A549 (cell line): ENCODE results near the gene CDK17. TPM values are rescaled to one million over a fixed set of nuclear protein-coding genes. Genes with fewer than 3 reads are reported as not detected.
A peak's percentile ranks its signal among the peaks of the same experiment; 100 is the strongest.

ENCODE experiments used
- ATAC-seq, 2 experiments: fragments of 200-7000 bp in 1 of 2; fragments of >200 bp in 1 of 2; cut with Nextera tagmentation in 1 of 2; cut with Tn5 transposase in 1 of 2; 3 replicates each; pipeline versions ENCODE4 v1.8.0 to v1.9.1; 2018 to 2020; ENCODE audit warnings: mild to moderate bottlenecking in 1 of 2, moderate library complexity in 1 of 2
- CTCF ChIA-PET: fragments of 300-600 bp; sonication (Branson Sonifier 250); formaldehyde crosslinking; extraction: SDS; loops from one replicate; lab custom pipeline; 2021; ENCODE audit warnings: antibody characterized with exemption, inconsistent platforms; lab: Yijun Ruan, JAX
- POLR2A ChIA-PET: fragments of 350-600 bp; formaldehyde crosslinking; extraction: SDS; loops from one replicate; lab custom pipeline; 2021; ENCODE audit warnings: antibody characterized with exemption, inconsistent platforms; lab: Yijun Ruan, JAX
- DNase-seq, 2 experiments: peaks; one replicate each; pipeline versions ENCODE4 v3.0.0 to v3.0.0-alpha.2; 2011 to 2016; ENCODE audit warnings: low read depth in 1 of 2, low spot score in 1 of 2
- FAIRE-seq: peaks from 2 replicates; lab custom pipeline; 2011; peaks lifted over from hg19 to GRCh38; lab: Jason Lieb, UNC
- H3K27ac ChIP-seq, 2 experiments: fragments of >200 bp; sonication (Bioruptor Twin); formaldehyde crosslinking; 3 replicates each; pipeline ENCODE4 v1.5.1; 2016 to 2017
- H3K4me1 ChIP-seq: fragments of >200 bp; sonication (Bioruptor Twin); formaldehyde crosslinking; 3 replicates; pipeline ENCODE4 v1.6.1; 2016
- H3K4me2 ChIP-seq: fragments of >200 bp; sonication (Bioruptor Twin); formaldehyde crosslinking; 3 replicates; pipeline ENCODE4 v1.6.1; 2016
- H3K4me3 ChIP-seq: fragments of >200 bp; sonication (Bioruptor Twin); formaldehyde crosslinking; 3 replicates; pipeline ENCODE4 v1.5.1; 2016
- H3K9me3 ChIP-seq: fragments of >200 bp; sonication (Bioruptor Twin); formaldehyde crosslinking; 3 replicates; pipeline ENCODE4 v1.6.1; 2016
- ATOH8 ChIP-seq: fragments of 250-450 bp; sonication (Bioruptor Pico); IDR thresholded peaks from 2 replicates; pipeline ENCODE4 v1.5.0; 2020; ENCODE audit warnings: low read depth, mild to moderate bottlenecking, moderate library complexity
- CEBPB ChIP-seq, 2 experiments: fragments of >200 bp in 1 of 2; sonication (Bioruptor Twin) in 1 of 2; formaldehyde crosslinking in 1 of 2; IDR thresholded peaks; 2 replicates each; pipeline ENCODE4 v1.6.1; 2012 to 2016
- FOSL2 ChIP-seq, 2 experiments: fragments of 450-650 bp in 1 of 2; fragments of >200 bp in 1 of 2; sonication (Bioruptor Twin) in 1 of 2; formaldehyde crosslinking; IDR thresholded peaks; 2 replicates each; pipeline versions ENCODE4 v1.5.0 to v1.6.1; 2016 to 2020; ENCODE audit warnings: mild to moderate bottlenecking in 1 of 2, moderate library complexity in 1 of 2
- GATA3 ChIP-seq: IDR thresholded peaks from 2 replicates; pipeline ENCODE4 v1.6.1; 2012; ENCODE audit warnings: borderline replicate concordance
- HDAC2 ChIP-seq: fragments of 200-600 bp; sonication (generic); IDR thresholded peaks from 2 replicates; pipeline ENCODE4 v1.6.1; 2016
- HES2 ChIP-seq: fragments of >200 bp; sonication (Bioruptor Twin); formaldehyde crosslinking; IDR thresholded peaks from 2 replicates; pipeline ENCODE4 v1.6.1; 2016
- HOXB13 ChIP-seq: fragments of 250-450 bp; sonication (Bioruptor Pico); IDR thresholded peaks from 2 replicates; pipeline ENCODE4 v1.5.0; 2020; ENCODE audit warnings: low read depth, mild to moderate bottlenecking, moderate library complexity
- JUNB ChIP-seq: fragments of >200 bp; sonication (Bioruptor Twin); formaldehyde crosslinking; IDR thresholded peaks from 2 replicates; pipeline ENCODE4 v1.6.1; 2016
- MAZ ChIP-seq: fragments of 150-350 bp; IDR thresholded peaks from 2 replicates; pipeline ENCODE4 v1.6.1; 2014; ENCODE audit warnings: antibody characterized with exemption, low read depth, low read length, borderline replicate concordance
- MYC ChIP-seq: IDR thresholded peaks from 2 replicates; pipeline ENCODE4 v1.6.1; 2012; ENCODE audit warnings: mild to moderate bottlenecking, inconsistent platforms, low read length, improper control_type of control experiment, borderline replicate concordance
- NPAS2 ChIP-seq: fragments of 250-450 bp; sonication (Bioruptor Pico); IDR thresholded peaks from 2 replicates; pipeline ENCODE4 v1.8.0; 2022; ENCODE audit warnings: mild to moderate bottlenecking, moderate library complexity, borderline replicate concordance
- RAD21 ChIP-seq, 2 experiments: fragments of >200 bp in 1 of 2; sonication (Bioruptor Twin) in 1 of 2; formaldehyde crosslinking in 1 of 2; IDR thresholded peaks in 1 of 2; conservative IDR thresholded peaks in 1 of 2; 2 replicates in 1 of 2; 3 replicates in 1 of 2; pipeline ENCODE4 v1.6.1; 2012 to 2018; ENCODE audit warnings: inconsistent platforms in 1 of 2
- RFX5 ChIP-seq: fragments of 450-650 bp; IDR thresholded peaks from 2 replicates; pipeline ENCODE4 v1.7.1; 2014; ENCODE audit warnings: antibody characterized with exemption, mild to moderate bottlenecking, moderate library complexity
- RNF2 ChIP-seq: fragments of 200-600 bp; sonication (generic); IDR thresholded peaks from 2 replicates; pipeline ENCODE4 v1.6.1; 2016; ENCODE audit warnings: low read depth, mild to moderate bottlenecking, antibody characterized with exemption, moderate library complexity, borderline replicate concordance
- TP53 ChIP-seq: fragments of 250-450 bp; sonication (Bioruptor Pico); IDR thresholded peaks from 2 replicates; pipeline ENCODE4 v1.5.0; 2021; ENCODE audit warnings: mild to moderate bottlenecking, moderate library complexity
- WGBS: methylation state at CpG from one replicate; pipeline ENCODE4 v1.1.6; 2017; ENCODE audit errors: missing lambda C conversion rate; 5-methylcytosine and 5-hydroxymethylcytosine counted together
- polyA plus RNA-seq, 4 experiments: library from polyadenylated mRNA; depleted of rRNA in 3 of 4; stranded (reverse); fragments of >200 nt; fragmentation: RNase III in 1 of 4; extraction: RNeasy Plus Mini Kit Qiagen cat#74134 plus additional on column Dnase treatment in 1 of 4; gene quantifications; 2 replicates in 3 of 4; 3 replicates in 1 of 4; pipeline ENCODE4 v1.2.3, GENCODE V29; 2011 to 2017
- TF ChIP-seq, protein P1 (sequence below): fragments of 250-450 bp; sonication (Bioruptor Pico); IDR thresholded peaks from 2 replicates; pipeline ENCODE4 v1.5.0; 2021; ENCODE audit warnings: mild to moderate bottlenecking, moderate library complexity, borderline replicate concordance
- TF ChIP-seq, protein P2 (sequence below): fragments of 200-600 bp; sonication (generic); IDR thresholded peaks from 2 replicates; pipeline ENCODE4 v1.6.1; 2016; ENCODE audit warnings: antibody characterized with exemption, mild to moderate bottlenecking, moderate library complexity

CDK17 gene
- polyA plus RNA-seq, 2 of the 4 experiments (the other 2 are of a cell fraction): 11.4 to 43.5 TPM

DNA sequence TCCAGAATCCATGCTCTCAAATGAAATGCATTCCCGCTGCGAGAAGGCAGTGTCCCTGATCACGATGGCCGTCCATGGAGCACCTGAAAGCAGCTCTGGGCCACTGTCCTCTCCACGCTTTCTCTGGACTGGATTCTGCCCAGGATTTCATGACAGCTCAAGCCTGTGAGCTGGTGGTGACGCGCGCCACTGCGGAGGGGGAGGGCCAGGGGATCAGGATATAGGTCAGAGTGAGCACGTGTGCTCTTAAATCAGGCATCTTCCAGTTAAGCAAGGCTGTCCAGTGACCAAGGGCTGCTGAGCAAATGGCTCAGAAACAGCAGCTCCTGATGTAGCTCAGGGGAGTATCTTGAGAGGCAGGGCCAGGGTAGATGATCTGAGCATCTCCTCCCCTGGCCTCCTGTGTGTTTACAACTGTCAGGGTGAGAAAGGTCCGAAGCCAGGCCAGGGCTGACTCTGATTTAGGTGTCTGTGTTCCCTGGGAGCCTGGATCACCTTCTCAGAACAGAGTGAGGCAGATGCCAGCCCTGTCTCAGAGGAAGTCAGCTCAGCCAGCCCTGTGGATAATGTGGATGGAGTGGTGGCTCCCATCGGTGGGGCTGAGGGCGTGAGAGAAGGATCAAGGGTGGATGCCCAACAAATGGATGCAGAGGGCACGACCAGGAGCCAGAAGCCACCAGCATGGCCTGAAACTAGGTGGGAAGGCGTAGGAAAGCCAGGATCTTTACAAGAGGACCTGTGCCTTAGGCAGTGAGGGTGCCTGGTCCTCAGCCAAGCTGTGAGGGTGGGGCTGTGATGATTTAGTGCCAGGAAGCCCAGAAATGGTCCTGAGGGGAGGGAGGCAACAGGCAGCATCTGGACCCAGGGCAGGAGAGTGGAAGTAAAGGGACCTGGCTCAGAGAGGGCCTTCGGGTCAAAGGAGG, 150.8 kb downstream of the CDK17 start (continued):
- no peak for TF ChIP-seq CEBPB (IDR thresholded peaks at IDR 0.05)

DNA sequence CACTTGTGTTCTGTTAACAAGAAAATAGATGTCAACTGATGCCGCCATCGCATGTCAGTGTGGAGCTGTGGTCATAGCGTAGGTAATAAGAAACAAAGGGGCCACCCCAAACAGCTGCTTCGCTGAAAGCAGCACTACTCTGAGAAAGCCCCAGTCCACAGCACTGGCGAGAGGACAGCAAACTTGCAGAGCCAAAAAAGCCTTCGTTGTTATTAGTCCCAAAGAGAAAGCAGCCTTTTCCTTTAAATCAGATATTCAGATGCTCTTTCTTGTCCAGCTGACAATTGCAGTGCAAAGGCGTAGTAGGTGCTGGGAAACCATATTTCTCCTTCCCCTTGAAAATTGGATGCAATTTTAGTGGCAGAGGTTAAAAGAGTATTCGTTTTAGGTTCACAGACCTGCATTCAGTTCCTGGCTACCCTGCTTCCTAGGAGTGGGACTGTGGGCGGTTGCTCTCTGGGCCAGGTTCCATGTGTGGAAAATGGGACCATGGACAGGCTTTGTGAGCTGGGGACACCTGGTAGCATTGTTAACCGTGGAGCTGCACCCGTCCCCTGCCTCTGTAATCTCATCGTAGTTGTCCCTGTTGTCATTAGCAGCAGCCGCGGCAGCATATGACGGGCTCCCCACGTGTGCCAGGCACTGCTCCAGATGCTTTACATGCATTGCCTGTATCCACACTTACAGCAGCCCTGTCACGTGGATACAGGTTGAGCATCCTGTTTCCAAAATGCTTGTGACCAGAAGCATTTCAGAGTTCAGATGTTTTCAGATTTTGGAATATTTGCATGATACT, 151.9 kb downstream of the CDK17 start:
- WGBS: 92% methylated on average over 17 of the region's 17 CpGs
- no peak for ATAC-seq
- ChIA-PET CTCF (interaction anchor here (0.6 to 1.1 kb wide), 2 partner anchors 187 to 268 kb away, joined by 3 to 4 read pairs; no protein-coding TSS in a partner anchor), POLR2A (no interaction called here)
- no peak for DNase-seq
- TF ChIP-seq RNF2: no peak
- TF ChIP-seq, protein P1, sequence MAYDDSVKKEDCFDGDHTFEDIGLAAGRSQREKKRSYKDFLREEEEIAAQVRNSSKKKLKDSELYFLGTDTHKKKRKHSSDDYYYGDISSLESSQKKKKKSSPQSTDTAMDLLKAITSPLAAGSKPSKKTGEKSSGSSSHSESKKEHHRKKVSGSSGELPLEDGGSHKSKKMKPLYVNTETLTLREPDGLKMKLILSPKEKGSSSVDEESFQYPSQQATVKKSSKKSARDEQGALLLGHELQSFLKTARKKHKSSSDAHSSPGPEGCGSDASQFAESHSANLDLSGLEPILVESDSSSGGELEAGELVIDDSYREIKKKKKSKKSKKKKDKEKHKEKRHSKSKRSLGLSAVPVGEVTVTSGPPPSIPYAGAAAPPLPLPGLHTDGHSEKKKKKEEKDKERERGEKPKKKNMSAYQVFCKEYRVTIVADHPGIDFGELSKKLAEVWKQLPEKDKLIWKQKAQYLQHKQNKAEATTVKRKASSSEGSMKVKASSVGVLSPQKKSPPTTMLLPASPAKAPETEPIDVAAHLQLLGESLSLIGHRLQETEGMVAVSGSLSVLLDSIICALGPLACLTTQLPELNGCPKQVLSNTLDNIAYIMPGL (CRISPR knock-in tag): no peak
- no peak for TF ChIP-seq RAD21 (conservative IDR thresholded peaks at IDR 0.05 in 1 of 2, IDR thresholded peaks at IDR 0.05 in 1 of 2)
- Histone ChIP-seq H3K27ac (no peak overlapping the region), H3K4me1 (peaks cover 9% of the 10 kb centered on the region; the same call in 2 of the 3 replicates), H3K4me2 (no peak overlapping the region), H3K9me3 (no peaks in the 10 kb centered on the region), H3K4me3 (no peak overlapping the region)
- no peak for FAIRE-seq

DNA sequence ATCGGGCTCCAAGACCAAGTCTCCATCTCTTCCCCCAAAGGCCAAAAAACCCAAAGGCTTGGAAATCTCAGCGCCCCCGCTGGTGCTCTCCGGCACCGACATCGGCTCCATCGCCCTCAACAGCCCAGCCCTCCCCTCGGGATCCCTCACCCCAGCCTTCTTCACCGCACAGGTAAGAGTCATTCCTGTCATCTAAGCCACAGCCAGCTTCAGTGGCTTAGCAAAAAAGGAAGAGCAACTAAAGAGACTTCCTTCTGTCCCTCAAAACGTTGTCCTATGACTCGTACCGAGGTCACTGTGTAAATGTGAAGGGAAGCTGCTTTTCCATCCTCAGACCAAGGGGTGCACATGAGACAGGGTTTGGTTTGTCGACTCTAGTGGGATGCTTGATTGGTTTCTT, 152.7 kb downstream of the CDK17 start:
- CTCF ChIA-PET: no interaction called here

More for the DNA sequence above, 152.7 kb downstream of the CDK17 start:
- Histone ChIP-seq H3K27ac (no peak overlapping the region), H3K4me2 (no peak overlapping the region), H3K4me1 (peaks cover 9% of the 10 kb centered on the region; the same call in 2 of the 3 replicates)
- POLR2A ChIA-PET: no interaction called here
- no peak for FAIRE-seq
- TF ChIP-seq GATA3 (no peak), HOXB13 (CRISPR knock-in tag) (no peak), HDAC2 (no peak), MYC (no peak), JUNB (no peak), ATOH8 (CRISPR knock-in tag) (no peak), RFX5 (no peak), NPAS2 (no peak), FOSL2 (IDR thresholded peaks at IDR 0.05) (no peak), FOSL2 (CRISPR knock-in tag; IDR thresholded peaks at IDR 0.05) (no peak), MAZ (no peak), TP53 (CRISPR knock-in tag) (no peak), HES2 (no peak)
- TF ChIP-seq, protein P2, sequence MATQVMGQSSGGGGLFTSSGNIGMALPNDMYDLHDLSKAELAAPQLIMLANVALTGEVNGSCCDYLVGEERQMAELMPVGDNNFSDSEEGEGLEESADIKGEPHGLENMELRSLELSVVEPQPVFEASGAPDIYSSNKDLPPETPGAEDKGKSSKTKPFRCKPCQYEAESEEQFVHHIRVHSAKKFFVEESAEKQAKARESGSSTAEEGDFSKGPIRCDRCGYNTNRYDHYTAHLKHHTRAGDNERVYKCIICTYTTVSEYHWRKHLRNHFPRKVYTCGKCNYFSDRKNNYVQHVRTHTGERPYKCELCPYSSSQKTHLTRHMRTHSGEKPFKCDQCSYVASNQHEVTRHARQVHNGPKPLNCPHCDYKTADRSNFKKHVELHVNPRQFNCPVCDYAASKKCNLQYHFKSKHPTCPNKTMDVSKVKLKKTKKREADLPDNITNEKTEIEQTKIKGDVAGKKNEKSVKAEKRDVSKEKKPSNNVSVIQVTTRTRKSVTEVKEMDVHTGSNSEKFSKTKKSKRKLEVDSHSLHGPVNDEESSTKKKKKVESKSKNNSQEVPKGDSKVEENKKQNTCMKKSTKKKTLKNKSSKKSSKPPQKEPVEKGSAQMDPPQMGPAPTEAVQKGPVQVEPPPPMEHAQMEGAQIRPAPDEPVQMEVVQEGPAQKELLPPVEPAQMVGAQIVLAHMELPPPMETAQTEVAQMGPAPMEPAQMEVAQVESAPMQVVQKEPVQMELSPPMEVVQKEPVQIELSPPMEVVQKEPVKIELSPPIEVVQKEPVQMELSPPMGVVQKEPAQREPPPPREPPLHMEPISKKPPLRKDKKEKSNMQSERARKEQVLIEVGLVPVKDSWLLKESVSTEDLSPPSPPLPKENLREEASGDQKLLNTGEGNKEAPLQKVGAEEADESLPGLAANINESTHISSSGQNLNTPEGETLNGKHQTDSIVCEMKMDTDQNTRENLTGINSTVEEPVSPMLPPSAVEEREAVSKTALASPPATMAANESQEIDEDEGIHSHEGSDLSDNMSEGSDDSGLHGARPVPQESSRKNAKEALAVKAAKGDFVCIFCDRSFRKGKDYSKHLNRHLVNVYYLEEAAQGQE: no peak
- TF ChIP-seq, all 56 proteins: peak for 0
- ATAC-seq (peak in 1 of 2 experiments; percentile 32; a peak in 3 of 6 replicates), DNase-seq (peak in 1 of 2 experiments; percentile 23)
- no peaks in the 10 kb centered on the region for H3K9me3 ChIP-seq
- no peak overlapping the region for H3K4me3 ChIP-seq
- 83% methylated on average over 13 of the region's 13 CpGs for WGBS
